IMR-90 (cell line): Measurements from ENCODE around the gene ISX. TPM values are rescaled to one million over a fixed set of nuclear protein-coding genes. Genes with fewer than 3 reads are reported as not detected.

Source experiments
- ATAC-seq: fragments of 200-7000 bp; cut with Tn5 transposase; 2 replicates; pipeline ENCODE4 v1.9.1; 2020; ENCODE audit warnings: low read depth, mild to moderate bottlenecking, moderate library complexity
- BruUV-seq: library from RNA; stranded (reverse); fragments of 400-500 nt; replicated peaks from 2 replicates; lab custom pipeline; 2021; lab: Mats Ljungman, UMichigan
- CTCF ChIA-PET: fragments of 300-600 bp; formaldehyde crosslinking; extraction: SDS; loops from one replicate; lab custom pipeline; 2021; ENCODE audit warnings: antibody characterized with exemption; lab: Yijun Ruan, JAX
- POLR2A ChIA-PET: fragments of 300-600 bp; sonication (Branson Sonifier 250); formaldehyde crosslinking; loops from one replicate; lab custom pipeline; 2022; ENCODE audit warnings: antibody characterized with exemption; ENCODE audit not compliant: unreplicated experiment; lab: Charles Lee
- DNase-seq: peaks from one replicate; pipeline ENCODE4 v3.0.0; 2013
- H2AFZ ChIP-seq: replicated peaks from 2 replicates; pipeline ENCODE3; 2013; ENCODE audit warnings: low read length, mild to moderate bottlenecking; ENCODE audit not compliant: poor library complexity
- H2AK5ac ChIP-seq: 2 replicates; pipeline ENCODE4 v1.6.1; 2013; ENCODE audit warnings: low read depth, low read length, inconsistent platforms
- H2AK9ac ChIP-seq: replicated peaks from 2 replicates; pipeline ENCODE3; 2013; ENCODE audit warnings: mild to moderate bottlenecking, low read depth, low read length, moderate library complexity; ENCODE audit not compliant: poor library complexity
- H2BK120ac ChIP-seq: 2 replicates; pipeline ENCODE4 v1.6.1; 2013; ENCODE audit warnings: low read depth, low read length, inconsistent platforms
- H2BK15ac ChIP-seq: 3 replicates; pipeline ENCODE4 v1.6.1; 2013; ENCODE audit warnings: low read depth, low read length, inconsistent platforms
- H2BK20ac ChIP-seq: 2 replicates; pipeline ENCODE4 v1.6.1; 2013; ENCODE audit warnings: low read depth, mild to moderate bottlenecking, inconsistent platforms, low read length, moderate library complexity
- H2BK5ac ChIP-seq: 2 replicates; pipeline ENCODE4 v1.6.1; 2013; ENCODE audit warnings: mild to moderate bottlenecking, low read depth, low read length, inconsistent platforms; ENCODE audit not compliant: poor library complexity, severe bottlenecking
- H3K14ac ChIP-seq: replicated peaks from 2 replicates; pipeline ENCODE4 v1.6.1; 2013; ENCODE audit warnings: low read depth, low read length, inconsistent platforms
- H3K18ac ChIP-seq: 2 replicates; pipeline ENCODE4 v1.6.1; 2013; ENCODE audit warnings: low read depth, low read length, control low read depth
- H3K23ac ChIP-seq: 2 replicates; pipeline ENCODE4 v1.6.1; 2013; ENCODE audit warnings: low read depth, low read length, inconsistent platforms
- H3K27ac ChIP-seq: 2 replicates; pipeline ENCODE4 v1.5.1; 2013; ENCODE audit warnings: mild to moderate bottlenecking, control low read depth, low read length; ENCODE audit not compliant: insufficient read depth
- H3K27me3 ChIP-seq: 2 replicates; pipeline ENCODE4 v1.6.1; 2013; ENCODE audit warnings: low read length; ENCODE audit not compliant: control insufficient read depth, insufficient read depth
- H3K36me3 ChIP-seq: 2 replicates; pipeline ENCODE4 v1.6.1; 2013; ENCODE audit warnings: low read length, mixed read lengths; ENCODE audit not compliant: control insufficient read depth, insufficient read depth
- H3K4ac ChIP-seq: 2 replicates; pipeline ENCODE4 v1.6.1; 2013; ENCODE audit warnings: low read depth, low read length, inconsistent platforms
- H3K4me1 ChIP-seq: 2 replicates; pipeline ENCODE4 v1.6.1; 2013; ENCODE audit warnings: low read length, mixed read lengths; ENCODE audit not compliant: control insufficient read depth, insufficient read depth
- H3K4me2 ChIP-seq: 2 replicates; pipeline ENCODE4 v1.6.1; 2013; ENCODE audit warnings: low read depth, mild to moderate bottlenecking, control low read depth, low read length, moderate library complexity
- H3K4me3 ChIP-seq: 2 replicates; pipeline ENCODE4 v1.5.1; 2013; ENCODE audit warnings: low read depth, mild to moderate bottlenecking, control low read depth, low read length, moderate library complexity; ENCODE audit not compliant: insufficient read depth
- H3K56ac ChIP-seq: 2 replicates; pipeline ENCODE4 v1.6.1; 2013; ENCODE audit warnings: low read length, inconsistent platforms; ENCODE audit not compliant: insufficient read depth; ENCODE audit errors: extremely low read depth
- H3K79me1 ChIP-seq, 2 experiments: 2 replicates each; pipeline ENCODE4 v1.6.1; 2013; ENCODE audit warnings: low read length in 2 of 2, inconsistent platforms in 1 of 2, low read depth in 1 of 2
- H3K9ac ChIP-seq: 2 replicates; pipeline ENCODE4 v1.6.1; 2013; ENCODE audit warnings: low read depth, low read length, control low read depth
- H3K9me1 ChIP-seq: 2 replicates; pipeline ENCODE4 v1.6.1; 2013; ENCODE audit warnings: low read length, inconsistent platforms; ENCODE audit not compliant: insufficient read depth
- H3K9me3 ChIP-seq: 2 replicates; pipeline ENCODE4 v1.6.1; 2013; ENCODE audit warnings: low read length; ENCODE audit not compliant: control insufficient read depth, insufficient read depth
- H4K20me1 ChIP-seq: 2 replicates; pipeline ENCODE4 v1.6.1; 2013; ENCODE audit warnings: low read length, inconsistent platforms; ENCODE audit not compliant: insufficient read depth
- H4K5ac ChIP-seq: 2 replicates; pipeline ENCODE4 v1.6.1; 2013; ENCODE audit warnings: mild to moderate bottlenecking, low read depth, low read length, control low read depth
- H4K8ac ChIP-seq, 2 experiments: 2 replicates each; pipeline ENCODE4 v1.6.1; 2013; ENCODE audit warnings: low read depth in 2 of 2, low read length in 2 of 2, control low read depth in 1 of 2, inconsistent platforms in 1 of 2
- H4K91ac ChIP-seq: 2 replicates; pipeline ENCODE4 v1.6.1; 2013; ENCODE audit warnings: low read depth, low read length, inconsistent platforms; ENCODE audit not compliant: insufficient read depth
- FOS ChIP-seq: fragments of 150-350 bp; IDR thresholded peaks from 2 replicates; pipeline ENCODE4 v1.6.1; 2016; ENCODE audit warnings: low read depth, low read length
- NFE2L2 ChIP-seq: fragments of 150-350 bp; IDR thresholded peaks from 2 replicates; pipeline ENCODE4 v1.6.1; 2016; ENCODE audit warnings: low read depth, mild to moderate bottlenecking, low read length
- SMC3 ChIP-seq: fragments of 150-350 bp; IDR thresholded peaks from 2 replicates; pipeline ENCODE4 v1.6.1; 2016; ENCODE audit warnings: low read depth, mild to moderate bottlenecking, antibody characterized with exemption, low read length, moderate library complexity
- WGBS, 2 experiments: methylation state at CpG; one replicate each; pipeline versions ENCODE4 v1.1.5 to v1.1.7; 2013; ENCODE audit warnings: missing lambda C conversion rate in 2 of 2; ENCODE audit not compliant: insufficient read length in 1 of 2; ENCODE audit errors: extremely low coverage in 2 of 2; 5-methylcytosine and 5-hydroxymethylcytosine counted together
- dilution Hi-C: fragments of 300-500 bp; cut with HindIII; formaldehyde crosslinking; loops from one replicate; pipeline ENCODE4 v1.14.3; 2018; ENCODE audit warnings: low sequenced_read_pairs; ENCODE audit not compliant: unreplicated experiment
- in situ Hi-C: fragments of 300-500 bp; cut with MboI; formaldehyde crosslinking; loops from 3 replicates; pipeline ENCODE4 v1.14.3; 2019; ENCODE audit warnings: low sequenced_read_pairs, inconsistent platforms, mixed read lengths
- intact Hi-C: fragments of 100-400 bp; cut with micrococcal nuclease; formaldehyde crosslinking; loops from 2 replicates; pipeline ENCODE4 v1.10.0; 2022
- polyA plus RNA-seq, 3 experiments: library from polyadenylated mRNA; depleted of rRNA; stranded (reverse); fragments of >200 nt; gene quantifications; 2 replicates each; pipeline ENCODE4 v1.2.3, GENCODE V29; 2012; ENCODE audit warnings: low replicate concordance in 1 of 3
- total RNA-seq: library from RNA; depleted of rRNA; stranded (reverse); fragments of >200 nt; gene quantifications from 2 replicates; pipeline ENCODE4 v1.2.3, GENCODE V29; 2012
- TF ChIP-seq, protein P1 (sequence below): fragments of 150-350 bp; IDR thresholded peaks from 2 replicates; pipeline ENCODE4 v1.6.1; 2017; ENCODE audit warnings: mild to moderate bottlenecking, antibody characterized with exemption, low read length, low read depth

The ISX gene
- total and polyA plus RNA-seq, 2 of the 4 experiments (the other 2 are of a cell fraction): not detected

DNA sequence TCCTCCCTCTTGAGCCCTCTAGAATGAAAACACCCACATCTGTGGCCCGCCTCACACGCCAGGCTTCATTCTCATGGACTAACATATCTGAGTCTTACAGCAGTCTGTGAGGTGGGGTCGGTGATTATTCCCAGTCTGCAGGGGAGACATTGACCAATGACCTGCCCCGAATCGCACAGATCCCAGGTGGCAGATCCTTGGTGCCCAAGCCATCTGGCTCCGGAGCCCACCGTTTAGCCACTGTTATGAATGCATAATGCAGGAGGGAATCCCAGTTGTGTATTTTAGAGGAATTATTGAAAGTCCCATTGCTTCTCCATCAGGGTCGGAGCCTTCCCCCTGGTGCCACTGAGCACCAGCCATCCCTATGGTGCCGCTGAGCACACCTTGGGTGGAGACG, 47.4 kb downstream of the ISX start:
- intact Hi-C loops: no loop called here
- CTCF ChIA-PET: no interaction called here

More for the DNA sequence above, 47.4 kb downstream of the ISX start:
- no peak overlapping the region for H3K14ac ChIP-seq
- no peak overlapping the region for H3K23ac ChIP-seq
- no peaks in the 10 kb centered on the region for H4K20me1 ChIP-seq
- H2BK120ac ChIP-seq: no peak overlapping the region
- H3K4ac ChIP-seq: no peak overlapping the region
- no peak for DNase-seq
- peaks cover 3% of the 10 kb centered on the region; the same call in 1 of the 2 replicates for H3K9me3 ChIP-seq
- no peaks in the 10 kb centered on the region for H3K4me1 ChIP-seq
- in situ Hi-C loops: no loop called here
- H3K18ac ChIP-seq: no peak overlapping the region
- no peaks in the 10 kb centered on the region for H3K27me3 ChIP-seq
- H3K4me2 ChIP-seq: no peak overlapping the region
- POLR2A ChIA-PET: no interaction called here
- no peak overlapping the region for H2BK5ac ChIP-seq
- no peak overlapping the region for H4K8ac ChIP-seq
- no peak overlapping the region for H3K27ac ChIP-seq
- H2BK20ac ChIP-seq: no peak overlapping the region
- no peak overlapping the region for H2BK15ac ChIP-seq
- no peak overlapping the region for H2AK5ac ChIP-seq
- ATAC-seq: no peak
- 60% methylated on average over 3 of the region's 10 CpGs; no CpG with 5 or more reads in 1 of the 2 experiments for WGBS, 2 experiments
- no peak overlapping the region for H4K91ac ChIP-seq
- dilution Hi-C loops: no loop called here
- BruUV-seq: no TSS peak
- H2AK9ac ChIP-seq: no peak overlapping the region
- no peaks in the 10 kb centered on the region for H3K79me1 ChIP-seq
- no peak overlapping the region for H2AFZ ChIP-seq
- H3K4me3 ChIP-seq: no peak overlapping the region
- TF ChIP-seq SMC3 (no peak), NFE2L2 (no peak), FOS (no peak)
- TF ChIP-seq, protein P1, sequence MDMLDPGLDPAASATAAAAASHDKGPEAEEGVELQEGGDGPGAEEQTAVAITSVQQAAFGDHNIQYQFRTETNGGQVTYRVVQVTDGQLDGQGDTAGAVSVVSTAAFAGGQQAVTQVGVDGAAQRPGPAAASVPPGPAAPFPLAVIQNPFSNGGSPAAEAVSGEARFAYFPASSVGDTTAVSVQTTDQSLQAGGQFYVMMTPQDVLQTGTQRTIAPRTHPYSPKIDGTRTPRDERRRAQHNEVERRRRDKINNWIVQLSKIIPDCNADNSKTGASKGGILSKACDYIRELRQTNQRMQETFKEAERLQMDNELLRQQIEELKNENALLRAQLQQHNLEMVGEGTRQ: no peak
- no peaks in the 10 kb centered on the region for H3K9me1 ChIP-seq
- H3K9ac ChIP-seq: no peak overlapping the region
- no peak overlapping the region for H3K56ac ChIP-seq
- H3K36me3 ChIP-seq: no peaks in the 10 kb centered on the region
- no peak overlapping the region for H4K5ac ChIP-seq
